ENCODE measurements around the gene GFER.
"Not testable (repeated sequence)": the region's sequence is repeated elsewhere in the genome, so short reads cannot be mapped to it uniquely, and the experiment has no call there.

Gene GFER

DNA sequence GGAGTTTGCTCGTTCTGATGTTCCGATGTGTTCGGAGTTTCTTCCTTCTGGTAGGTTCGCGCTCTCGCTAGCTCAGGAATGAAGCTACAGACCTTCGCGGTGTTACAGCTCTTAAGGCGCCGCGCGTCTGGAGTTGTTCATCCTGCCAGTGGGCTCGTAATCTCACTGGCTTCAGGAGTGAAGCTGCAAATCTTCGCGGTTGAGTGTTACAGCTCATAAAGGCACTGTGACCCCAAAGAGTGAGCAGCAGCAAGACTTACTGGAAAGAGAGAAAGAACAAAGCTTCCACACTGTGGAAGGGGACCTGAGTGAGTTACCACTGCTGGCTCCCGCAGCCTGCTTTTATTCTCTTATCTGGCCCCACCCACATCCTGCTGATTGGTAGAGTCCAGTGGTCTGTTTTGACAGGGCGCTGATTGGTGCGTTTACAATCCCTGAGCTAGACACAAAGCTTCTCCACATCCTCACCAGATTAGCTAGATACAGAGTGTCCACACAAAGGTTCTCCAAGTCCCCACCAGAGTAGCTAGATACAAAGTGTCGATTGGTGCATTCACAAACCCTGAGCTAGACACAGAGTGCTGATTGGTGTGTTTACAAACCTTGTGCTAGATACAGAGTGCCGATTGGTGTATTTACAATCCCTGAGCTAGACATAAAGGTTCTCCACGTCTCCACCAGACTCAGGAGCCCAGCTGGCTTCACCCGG, 26.4 kb upstream of the GFER start:
- DNase-seq (ENCODE audit: low read depth in 2 of 2): not testable (repeated sequence)

DNA sequence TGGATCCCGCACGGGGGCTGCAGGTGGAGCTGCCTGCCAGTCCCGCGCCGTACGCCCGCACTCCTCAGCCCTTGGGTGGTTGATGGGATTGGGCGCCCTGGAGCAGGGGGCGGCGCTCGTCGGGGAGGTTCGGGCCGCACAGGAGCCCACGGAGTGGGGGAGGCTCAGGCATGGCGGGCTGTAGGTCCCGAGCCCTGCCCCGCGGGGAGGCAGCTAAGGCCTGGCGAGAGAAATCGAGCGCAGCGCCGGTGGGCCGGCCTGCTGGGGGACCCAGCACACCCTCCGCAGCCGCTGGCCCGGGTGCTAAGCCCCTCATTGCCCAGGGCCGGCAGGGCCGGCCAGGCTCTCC, 25.9 kb upstream of the GFER start:
- DNase-seq (ENCODE audit: low read depth in 2 of 2): not testable (repeated sequence)

DNA sequence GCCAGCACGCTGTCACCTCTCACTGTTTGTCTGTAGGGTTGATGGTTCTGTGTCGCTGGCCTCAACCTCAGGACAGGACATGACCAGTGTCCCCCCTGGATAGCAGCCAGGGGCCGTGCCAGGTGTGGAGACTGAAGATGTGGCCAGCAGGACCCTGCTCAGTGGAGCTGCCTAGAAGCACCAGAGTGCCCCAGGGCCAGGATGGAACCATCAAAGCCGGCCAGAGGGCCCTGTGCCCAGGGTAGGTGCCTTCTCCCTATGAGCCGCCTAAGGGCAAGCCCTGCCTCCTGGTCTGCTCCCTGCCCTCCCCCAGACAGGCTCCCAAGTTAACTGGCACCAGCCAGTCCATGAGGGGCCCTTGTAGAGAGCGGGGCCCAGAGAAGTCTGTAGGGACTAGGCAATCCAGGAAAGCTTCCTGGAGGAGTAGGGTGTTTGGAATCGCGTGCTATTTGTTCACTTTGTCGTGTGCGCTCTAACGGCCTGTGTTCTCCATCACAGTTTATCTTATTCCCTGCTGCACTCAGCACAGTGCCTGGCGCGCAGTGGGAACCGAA, 25.2 kb upstream of the GFER start:
- no peak for DNase-seq (ENCODE audit: low read depth in 2 of 2)

DNA sequence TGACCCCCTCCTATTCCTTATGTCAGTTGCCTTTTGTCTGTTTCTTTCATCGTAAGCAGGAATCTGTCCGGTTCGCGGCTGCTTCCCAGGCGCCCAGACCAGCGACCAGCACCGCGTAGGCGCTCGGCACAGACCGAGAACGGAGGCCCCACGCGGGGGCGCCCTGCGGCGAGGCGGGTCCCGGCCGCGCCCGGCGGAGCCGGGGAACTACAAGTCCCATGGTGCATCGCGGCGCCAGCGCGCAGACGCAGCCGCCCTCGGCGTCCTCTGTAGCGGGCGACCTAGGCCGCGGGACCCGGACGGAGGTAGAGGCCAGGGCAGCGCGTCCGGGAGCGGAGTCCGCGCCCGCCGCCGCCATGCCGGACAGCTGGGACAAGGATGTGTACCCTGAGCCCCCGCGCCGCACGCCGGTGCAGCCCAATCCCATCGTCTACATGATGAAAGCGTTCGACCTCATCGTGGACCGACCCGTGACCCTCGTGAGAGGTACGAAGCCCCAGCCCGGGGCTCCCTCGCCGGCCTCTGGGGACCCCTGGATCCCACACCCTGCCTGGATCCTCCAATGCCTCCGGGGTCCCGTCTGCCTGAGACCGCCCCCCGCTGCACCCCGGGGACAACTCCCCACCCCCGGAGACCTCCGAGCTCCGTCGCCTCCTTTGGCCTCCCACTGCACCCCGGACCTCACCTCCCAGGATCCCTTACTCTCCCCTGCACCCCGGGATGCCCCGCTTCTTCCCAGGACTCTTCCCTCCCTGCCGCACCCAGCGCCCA, 24.5 kb upstream of the GFER start, which contains the start of gene NDUFB10:
Gene NDUFB10, plus strand, starts transcription at position 270 of the 771 bp plus-strand sequence. Its CDS starts 87 bp downstream, at position 357.
- peak; percentile 60 to 61 for DNase-seq (ENCODE audit: low read depth in 2 of 2)

DNA sequence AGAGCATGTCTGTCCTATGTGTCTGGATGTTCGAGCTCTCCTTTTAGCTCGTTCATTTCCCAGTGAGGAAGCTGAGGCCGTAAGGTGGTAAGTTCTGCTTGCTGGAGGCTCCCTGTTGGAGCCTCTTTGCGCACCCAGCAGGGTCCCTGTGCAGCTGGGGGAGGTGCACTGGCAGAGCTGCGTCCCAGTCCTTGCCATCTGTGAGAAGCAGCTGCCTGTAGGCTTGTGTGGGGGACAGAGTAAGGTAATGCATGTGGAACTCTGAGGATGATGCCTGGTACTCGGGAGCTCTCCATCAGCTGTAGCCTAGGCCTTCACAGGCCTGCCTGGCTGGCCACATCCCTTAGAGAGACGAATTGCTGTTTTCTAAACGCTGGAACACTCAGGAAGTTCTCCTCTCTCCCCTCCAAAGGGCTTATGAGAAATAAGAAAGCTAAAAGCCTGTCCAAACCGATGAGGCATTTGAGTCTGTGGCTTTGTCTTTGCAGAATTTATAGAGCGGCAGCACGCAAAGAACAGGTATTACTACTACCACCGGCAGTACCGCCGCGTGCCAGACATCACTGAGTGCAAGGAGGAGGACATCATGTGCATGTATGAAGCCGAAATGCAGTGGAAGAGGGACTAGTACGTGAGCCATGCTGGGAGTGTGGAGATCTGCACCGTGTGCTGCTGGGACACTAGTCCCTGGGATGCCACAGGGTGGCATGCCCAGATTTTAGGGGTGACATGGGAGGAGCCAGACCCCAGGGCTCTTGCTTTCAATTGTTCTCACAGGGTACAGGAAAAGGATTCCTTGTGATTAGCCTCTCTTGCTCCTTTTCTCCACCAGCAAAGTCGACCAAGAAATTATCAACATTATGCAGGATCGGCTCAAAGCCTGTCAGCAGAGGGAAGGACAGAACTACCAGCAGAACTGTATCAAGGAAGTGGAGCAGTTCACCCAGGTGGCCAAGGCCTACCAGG, 23.0 kb upstream of the GFER start:
- DNase-seq (ENCODE audit: low read depth in 2 of 2): peak in 1 of 2 experiments; percentile 10

DNA sequence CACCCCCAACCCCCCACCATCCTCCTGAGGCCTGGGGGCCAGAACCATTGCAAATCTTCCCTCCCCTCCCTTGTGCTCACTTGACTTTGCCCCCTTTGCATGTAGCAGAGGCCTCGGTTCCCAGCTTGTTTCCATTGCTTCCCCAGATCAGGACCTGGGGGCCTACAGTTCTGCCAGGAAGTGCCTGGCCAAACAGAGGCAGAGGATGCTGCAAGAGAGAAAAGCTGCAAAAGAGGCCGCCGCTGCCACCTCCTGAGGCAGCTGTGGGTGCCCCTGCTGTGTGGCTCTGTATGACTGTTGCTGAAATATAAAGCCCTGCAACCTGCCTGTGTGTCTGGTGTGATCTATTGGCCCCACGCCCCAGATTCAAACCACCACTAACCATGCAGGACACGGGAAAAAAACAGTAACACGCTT, 22.3 kb upstream of the GFER start:
- no peak for DNase-seq (ENCODE audit: low read depth in 2 of 2)

DNA sequence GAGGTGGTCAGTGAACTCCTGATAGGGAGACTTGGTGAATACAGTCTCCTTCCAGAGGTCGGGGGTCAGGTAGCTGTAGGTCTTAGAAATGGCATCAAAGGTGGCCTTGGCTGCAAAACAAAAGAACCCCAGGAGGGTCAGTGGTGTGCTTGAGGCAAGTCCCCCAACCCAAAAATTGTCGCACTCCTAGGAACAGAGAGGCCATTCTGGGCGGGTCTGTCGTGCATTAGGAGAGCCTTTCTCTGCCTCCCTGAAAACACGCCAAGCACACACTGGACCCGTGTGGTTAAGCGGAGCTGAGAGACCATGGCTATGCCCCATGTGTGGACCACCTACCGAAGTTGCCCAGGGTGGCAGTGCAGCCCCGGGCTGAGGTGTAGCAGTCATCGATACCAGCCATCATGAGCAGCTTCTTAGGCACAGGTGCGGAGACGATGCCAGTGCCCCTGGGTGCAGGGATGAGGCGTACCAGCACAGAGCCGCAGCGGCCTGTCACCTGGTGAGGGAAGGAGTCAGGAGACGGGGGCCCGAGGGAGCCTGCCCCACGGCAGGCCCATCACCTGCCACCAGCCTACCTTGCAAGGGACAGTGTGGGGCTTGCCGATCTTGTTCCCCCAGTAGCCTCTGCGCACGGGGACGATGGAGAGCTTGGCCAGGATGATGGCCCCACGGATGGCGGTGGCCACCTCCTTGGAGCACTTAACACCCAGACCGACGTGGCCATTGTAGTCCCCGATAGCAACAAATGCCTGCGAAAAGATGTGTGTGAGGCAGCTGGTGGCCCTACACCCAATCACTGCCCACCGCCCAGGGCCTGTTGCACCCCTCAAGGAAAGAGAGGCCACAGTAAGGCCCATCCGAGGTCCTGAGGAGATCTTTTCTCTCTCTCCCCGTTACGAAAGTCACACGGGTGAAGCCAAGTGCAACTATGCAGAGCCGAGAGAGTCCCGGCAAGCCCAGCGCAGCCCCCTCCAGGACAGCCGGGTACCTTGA, 21.5 kb upstream of the GFER start:
- DNase-seq (ENCODE audit: low read depth in 2 of 2): not testable (repeated sequence)

DNA sequence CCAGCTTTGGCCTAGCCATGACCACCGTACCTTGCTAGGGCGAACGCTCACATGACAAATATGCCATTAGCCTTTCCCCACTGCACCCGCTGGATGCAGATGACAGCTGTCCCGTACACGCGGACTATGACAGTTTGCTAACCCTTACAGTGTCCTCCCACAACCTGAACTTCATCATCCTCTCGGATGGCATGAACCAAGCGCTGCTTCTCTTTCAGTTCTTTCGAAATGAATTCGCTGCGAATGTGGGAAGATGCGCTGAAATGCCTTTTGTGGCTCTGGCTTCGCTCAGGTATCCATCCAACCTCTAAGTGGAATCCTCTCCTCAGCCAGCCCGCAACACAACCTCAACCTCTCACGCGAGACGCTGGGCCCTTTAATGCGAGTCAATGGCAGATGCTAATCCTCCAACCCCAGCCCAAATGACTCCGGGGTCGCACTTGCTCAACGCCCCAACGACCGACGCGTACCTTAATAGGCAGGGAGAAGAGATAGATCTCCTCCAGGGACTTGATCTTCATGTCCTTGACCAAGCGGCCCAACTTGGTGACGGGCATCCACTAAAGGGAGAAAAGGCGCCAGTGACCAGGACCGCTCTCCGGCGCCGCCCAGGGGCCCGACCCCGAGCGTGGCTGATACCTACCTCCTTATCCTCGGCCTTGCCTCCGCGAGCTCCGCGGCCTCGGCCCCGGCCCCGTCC, 20.0 kb upstream of the GFER start:
- DNase-seq (ENCODE audit: low read depth in 2 of 2): no peak

DNA sequence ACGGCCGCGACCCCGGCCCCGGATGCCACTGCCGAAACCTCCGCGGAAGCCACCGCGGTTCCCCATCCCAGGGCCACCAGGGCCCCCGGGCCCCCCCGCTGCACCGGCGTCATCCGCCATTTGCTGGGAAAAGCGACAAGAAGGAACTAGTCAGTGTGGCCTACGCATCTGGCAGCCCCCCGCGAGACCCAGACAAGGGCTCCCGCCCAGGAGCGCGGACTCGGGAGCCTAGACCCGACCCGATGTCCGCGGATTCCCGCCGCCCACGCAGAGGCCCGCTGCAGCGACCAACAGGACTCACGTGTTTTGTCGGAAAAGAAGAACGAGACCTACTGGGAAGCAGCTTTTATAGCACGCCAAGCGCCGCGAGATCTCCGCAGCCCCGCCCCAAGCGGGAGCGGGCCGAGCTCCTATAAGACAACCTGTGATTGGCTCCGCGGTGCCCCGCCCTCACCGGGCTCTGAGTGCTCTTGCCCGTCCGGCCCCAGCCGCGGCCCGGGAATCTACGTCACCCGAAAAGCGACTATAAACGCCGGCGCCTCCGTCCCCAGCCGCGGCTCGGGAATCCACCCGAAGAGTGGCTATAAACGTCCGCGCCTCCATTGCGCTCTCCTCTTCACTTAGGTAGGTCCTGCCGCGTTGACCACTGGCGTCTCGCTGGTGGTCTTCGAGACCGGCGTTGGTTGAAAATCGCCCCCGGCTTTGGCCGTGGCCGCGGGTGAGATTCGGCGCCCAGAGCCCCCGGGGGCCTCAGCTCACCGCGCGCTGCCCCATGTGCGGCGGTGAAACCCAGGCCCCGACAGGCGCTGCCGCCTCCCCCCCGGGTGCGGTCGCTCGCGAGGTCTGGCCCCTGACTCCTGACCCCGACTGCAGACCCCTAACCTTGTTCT, 19.2 kb upstream of the GFER start, which contains the start of gene RPS2:
Gene RPS2, minus strand, starts transcription at position 321 of the 890 bp plus-strand sequence. Its CDS starts 201 bp downstream, at position 120.
- DNase-seq (ENCODE audit: low read depth in 2 of 2): peak; percentile 96 to 98

DNA sequence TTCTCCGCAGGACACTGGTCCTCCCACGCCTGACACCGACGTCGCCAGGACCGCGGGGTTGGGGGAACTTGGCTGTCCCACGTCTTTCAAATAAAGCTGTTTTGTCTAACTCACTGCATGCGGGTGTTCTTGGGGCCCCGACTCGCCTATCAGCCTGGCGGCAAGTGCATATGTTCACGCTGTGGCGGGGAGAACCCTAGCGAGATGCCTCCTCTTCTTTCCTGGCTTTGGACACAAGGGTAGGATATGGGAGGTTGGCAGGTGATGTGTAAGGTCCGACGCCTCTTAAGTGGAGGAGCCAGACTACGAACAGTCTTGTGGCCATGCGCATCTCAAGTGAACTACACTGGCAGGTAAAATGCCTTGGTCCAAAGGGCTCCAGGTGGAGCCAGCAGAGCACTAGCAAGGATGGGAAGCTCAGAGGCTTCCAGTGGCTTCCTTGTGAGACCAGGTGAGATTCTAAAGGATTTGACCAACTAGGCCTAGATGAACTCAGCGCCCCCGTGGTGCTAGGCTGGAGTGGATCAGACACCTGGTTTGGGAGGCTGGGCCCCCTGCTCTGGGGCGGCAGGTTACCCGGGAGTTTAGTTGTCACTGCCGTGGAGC, 18.5 kb upstream of the GFER start:
- no peak for DNase-seq (ENCODE audit: low read depth in 2 of 2)

DNA sequence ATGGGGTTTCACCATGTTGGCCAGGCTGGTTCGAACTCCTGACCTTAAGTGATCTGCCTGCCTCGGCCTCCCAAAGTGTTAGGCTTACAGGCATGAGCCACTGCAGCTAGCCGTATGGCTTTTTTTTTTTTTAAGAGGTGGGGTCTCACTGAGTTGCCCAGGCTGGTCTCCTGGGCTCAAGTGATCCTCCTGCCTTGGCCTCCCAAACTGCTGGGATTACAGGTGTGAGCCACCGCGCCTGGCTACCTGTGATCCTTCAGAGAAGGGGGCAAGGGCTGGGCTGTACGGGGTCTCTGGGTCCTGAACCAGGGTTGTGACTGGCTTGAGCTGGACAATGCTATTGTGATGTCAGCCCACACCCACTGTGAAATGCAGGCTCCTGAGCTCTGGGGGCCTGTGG, 17.5 kb upstream of the GFER start, which contains the start of gene RNF151:
Gene RNF151, plus strand, starts transcription at position 397 of the 400 bp plus-strand sequence. CDS start 26 bp downstream, outside the sequence.
- DNase-seq (ENCODE audit: low read depth in 2 of 2): no peak

DNA sequence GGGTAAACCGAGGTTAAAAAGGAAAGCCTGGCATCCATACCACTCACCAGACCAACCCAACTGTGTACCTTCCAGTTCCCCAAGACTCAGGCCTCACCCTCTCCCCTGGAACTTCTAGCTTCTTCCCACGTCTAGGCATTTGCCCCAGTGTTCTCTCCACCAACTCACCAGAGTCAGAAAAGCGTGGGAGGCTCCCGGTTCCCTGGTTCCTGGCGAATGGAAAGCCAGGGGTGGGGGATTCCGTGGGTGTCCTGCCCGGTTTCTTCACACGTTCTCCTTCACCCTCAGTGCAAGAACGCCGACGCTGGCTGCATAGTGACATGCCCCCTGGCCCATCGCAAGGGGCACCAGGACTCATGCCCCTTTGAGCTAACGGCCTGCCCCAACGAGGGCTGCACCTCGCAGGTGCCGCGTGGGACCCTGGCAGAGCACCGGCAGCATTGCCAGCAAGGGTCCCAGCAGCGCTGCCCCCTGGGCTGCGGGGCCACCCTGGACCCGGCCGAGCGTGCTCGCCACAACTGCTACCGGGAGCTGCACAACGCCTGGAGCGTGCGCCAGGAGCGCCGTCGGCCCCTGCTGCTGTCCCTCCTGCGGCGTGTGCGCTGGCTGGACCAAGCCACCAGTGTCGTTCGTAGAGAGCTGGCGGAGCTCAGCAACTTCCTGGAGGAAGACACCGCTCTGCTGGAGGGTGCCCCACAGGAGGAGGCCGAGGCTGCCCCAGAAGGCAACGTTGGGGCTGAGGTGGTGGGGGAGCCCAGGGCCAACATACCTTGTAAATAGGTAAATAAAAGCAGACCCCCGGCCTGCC, 15.6 kb upstream of the GFER start:
- no peak for DNase-seq (ENCODE audit: low read depth in 2 of 2)

DNA sequence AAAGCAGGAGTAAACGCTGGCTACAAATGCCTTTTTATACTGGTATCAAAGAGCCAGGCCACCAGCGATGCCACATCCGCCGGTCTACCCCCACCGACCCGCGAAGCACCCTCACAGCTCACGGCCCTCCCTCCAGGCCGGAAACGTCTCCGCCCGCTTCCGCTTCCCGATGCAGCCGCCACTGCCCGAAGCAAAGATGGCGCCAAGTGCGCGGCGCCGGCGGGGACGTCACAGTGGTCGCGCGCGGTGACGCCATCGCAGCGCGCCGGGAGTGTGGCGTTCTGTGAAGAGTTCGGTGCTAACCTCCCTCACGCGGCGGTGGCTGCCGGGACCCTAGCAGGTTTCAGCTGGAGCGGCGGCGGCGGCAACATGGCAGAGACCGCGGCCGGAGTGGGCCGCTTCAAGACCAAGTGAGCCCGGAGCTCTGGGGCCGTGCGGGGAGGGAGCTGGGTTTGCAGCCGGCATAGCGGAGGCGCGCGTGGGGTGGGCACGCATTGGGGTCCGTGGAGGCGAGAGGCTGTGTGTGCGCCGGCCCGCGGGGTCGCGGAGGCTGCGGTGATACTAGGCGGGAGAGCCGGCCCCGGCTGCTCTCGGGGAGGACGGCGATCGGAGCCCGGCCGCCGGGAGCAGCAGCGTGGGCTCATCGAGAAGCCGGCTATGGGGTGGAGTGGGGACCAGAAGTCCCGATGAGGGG, 12.1 kb upstream of the GFER start, which contains the start of gene TBL3:
Gene TBL3, plus strand, starts transcription at position 258 of the 694 bp plus-strand sequence. Its CDS starts 112 bp downstream, at position 370.
- peak; percentile 84 to 85 for DNase-seq (ENCODE audit: low read depth in 2 of 2)

DNA sequence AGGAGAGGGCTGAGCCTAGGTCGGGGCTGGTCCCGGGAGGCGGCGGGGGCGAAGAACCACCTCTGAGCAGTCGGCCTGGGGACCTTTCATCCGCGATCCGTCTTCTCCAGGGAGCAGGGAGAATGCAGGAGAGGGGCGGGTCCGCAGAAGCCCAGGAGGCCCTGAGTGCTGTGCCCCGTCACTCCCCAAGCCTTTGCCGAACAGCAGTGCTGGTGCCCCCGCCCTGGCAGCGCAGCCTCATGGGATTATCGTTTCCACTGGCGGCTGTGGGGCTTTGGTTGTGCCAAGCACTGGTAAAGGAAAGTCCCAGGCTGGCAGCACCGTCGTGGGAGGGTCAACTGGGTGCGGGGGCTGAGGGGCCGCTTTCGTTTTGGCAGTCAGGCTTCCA, 11.5 kb upstream of the GFER start:
- no peak for DNase-seq (ENCODE audit: low read depth in 2 of 2)

DNA sequence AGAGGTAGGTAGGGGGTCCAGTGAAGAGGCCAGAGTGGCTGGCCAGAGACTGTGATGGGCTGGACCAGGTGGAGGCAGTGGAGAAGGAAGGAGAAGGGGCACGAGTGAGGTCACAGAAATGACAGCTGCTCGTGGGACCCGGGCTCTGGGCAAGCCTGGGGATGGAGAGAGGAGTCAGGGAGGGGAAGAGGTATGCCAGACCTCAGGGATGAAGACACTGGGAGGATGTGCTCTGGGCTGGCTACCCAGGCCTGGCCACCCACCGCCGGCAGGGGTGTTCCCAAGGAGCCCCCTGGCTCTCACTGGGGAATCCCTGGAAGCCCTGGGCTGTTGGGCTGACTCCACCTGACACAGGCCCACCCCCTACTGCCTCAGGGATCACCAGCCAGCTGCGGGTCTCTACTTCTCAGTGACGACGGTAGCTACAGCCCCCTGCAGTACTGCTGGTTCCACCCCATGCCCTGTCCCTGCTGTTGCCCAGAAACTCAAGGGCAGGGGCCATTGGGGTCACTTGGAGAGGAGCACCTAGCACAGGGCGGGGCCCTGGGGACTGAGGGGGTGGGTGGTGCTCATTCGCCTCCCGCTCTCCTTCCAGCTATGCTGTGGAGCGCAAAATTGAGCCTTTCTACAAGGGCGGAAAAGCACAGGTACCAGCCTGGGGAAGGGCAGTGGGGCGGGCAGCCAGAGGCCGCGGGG, 10.4 kb upstream of the GFER start:
- no peak for DNase-seq (ENCODE audit: low read depth in 2 of 2)

Measured in fibroblast of skin of left biceps (primary cell).